ENCODE results near the gene AATF.

- no peak for TF ChIP-seq ZNF274 (IDR thresholded peaks at IDR 0.05; ENCODE audit: low read depth, low read length)
- TF ChIP-seq YY1 (IDR thresholded peaks at IDR 0.05; ENCODE audit: insufficient read depth, insufficient read length) = no peak
Measured at GRCh38 chr17:36930583-36930900, 18.2 kb upstream of the AATF start.
